CD4-positive, alpha-beta T cell treated with Interleukin-15 for 4 hours (primary cell): Measurements from ENCODE around the gene LMX1B.
"Not testable (repeated sequence)": the region's sequence is repeated elsewhere in the genome, so short reads cannot be mapped to it uniquely, and the experiment has no call there.

Source experiments
- DNase-seq: peaks from one replicate; pipeline ENCODE4 v3.0.0-alpha.2; 2020; ENCODE audit warnings: low spot score

LMX1B gene

GRCh38 chr9:126715382-126715781 is 101.7 kb downstream of the LMX1B start:
- DNase-seq: no peak

GRCh38 chr9:126717441-126717840 is 103.7 kb downstream of the LMX1B start:
- not testable (repeated sequence) for DNase-seq

- DNase-seq: peak; percentile 94
Observed at GRCh38 chr9:126719618-126720031, 105.9 kb downstream of the LMX1B start.

GRCh38 chr9:126720036-126720435 is 106.3 kb downstream of the LMX1B start:
- DNase-seq: no peak

GRCh38 chr9:126720661-126721563 is 107.2 kb downstream of the LMX1B start:
- DNase-seq: no peak

- DNase-seq: no peak
Observed at GRCh38 chr9:126721564-126721981, 107.8 kb downstream of the LMX1B start.

GRCh38 chr9:126722252-126722921 is 108.7 kb downstream of the LMX1B start:
- peak; percentile 87 for DNase-seq

GRCh38 chr9:126722922-126723806 is 109.4 kb downstream of the LMX1B start:
- peak; percentile 74 for DNase-seq

- DNase-seq: no peak
Observed at GRCh38 chr9:126723807-126724172, 110.1 kb downstream of the LMX1B start.

- no peak for DNase-seq
Observed at GRCh38 chr9:126724226-126724625, 110.5 kb downstream of the LMX1B start.

GRCh38 chr9:126725485-126725884 is 111.8 kb downstream of the LMX1B start:
- not testable (repeated sequence) for DNase-seq

- DNase-seq: not testable (repeated sequence)
Observed at GRCh38 chr9:126728210-126728609, 114.5 kb downstream of the LMX1B start.

GRCh38 chr9:126730592-126730991 is 116.9 kb downstream of the LMX1B start:
- DNase-seq: not testable (repeated sequence)

GRCh38 chr9:126733005-126733404 is 119.3 kb downstream of the LMX1B start:
- no peak for DNase-seq

- no peak for DNase-seq
Observed at GRCh38 chr9:126734877-126735276, 121.1 kb downstream of the LMX1B start.

GRCh38 chr9:126735482-126735881 is 121.8 kb downstream of the LMX1B start:
- DNase-seq: no peak

GRCh38 chr9:126738553-126738952 is 124.8 kb downstream of the LMX1B start:
- no peak for DNase-seq

- DNase-seq: no peak
Observed at GRCh38 chr9:126743041-126743440, 129.3 kb downstream of the LMX1B start.

- DNase-seq: no peak
Observed at GRCh38 chr9:126745574-126746411, 132.1 kb downstream of the LMX1B start.
